Astrocyte (in vitro differentiated cells and primary cell): ENCODE data around the gene ASB8. TPM values are rescaled to one million over a fixed set of nuclear protein-coding genes. Genes with fewer than 3 reads are reported as not detected.

ENCODE experiments used
- DNase-seq: peaks from one replicate; pipeline ENCODE4 v3.0.0-alpha.2; 2010; ENCODE audit warnings: low read depth
- FAIRE-seq: peaks from 2 replicates; lab custom pipeline; 2011; peaks lifted over from hg19 to GRCh38; lab: Jason Lieb, UNC
- H2AFZ ChIP-seq: 2 replicates; pipeline ENCODE4 v1.6.0; 2012; ENCODE audit warnings: low read depth, low read length, inconsistent platforms
- H3K27ac ChIP-seq: 2 replicates; pipeline ENCODE4 v1.5.1; 2011; ENCODE audit warnings: low read depth, low read length, inconsistent platforms
- H3K27me3 ChIP-seq: 2 replicates; pipeline ENCODE4 v1.6.0; 2011; ENCODE audit warnings: low read length, inconsistent platforms; ENCODE audit not compliant: insufficient read depth
- H3K36me3 ChIP-seq: 2 replicates; pipeline ENCODE4 v1.5.1; 2011; ENCODE audit warnings: low read length, inconsistent platforms; ENCODE audit not compliant: insufficient read depth
- H3K4me1 ChIP-seq: 2 replicates; pipeline ENCODE4 v1.5.1; 2011; ENCODE audit warnings: low read length, inconsistent platforms; ENCODE audit not compliant: insufficient read depth
- H3K4me2 ChIP-seq: 2 replicates; pipeline ENCODE4 v1.6.0; 2012; ENCODE audit warnings: low read length, inconsistent platforms
- H3K4me3 ChIP-seq: 2 replicates; pipeline ENCODE4 v1.5.1; 2011; ENCODE audit warnings: low read depth, mild to moderate bottlenecking, low read length, inconsistent platforms; ENCODE audit not compliant: insufficient read depth
- H3K79me2 ChIP-seq: 2 replicates; pipeline ENCODE4 v1.6.0; 2012; ENCODE audit warnings: mild to moderate bottlenecking, low read length, inconsistent platforms; ENCODE audit not compliant: insufficient read depth
- H3K9ac ChIP-seq: 2 replicates; pipeline ENCODE4 v1.6.0; 2012; ENCODE audit warnings: mild to moderate bottlenecking, low read length, inconsistent platforms
- H3K9me3 ChIP-seq: 2 replicates; pipeline ENCODE4 v1.5.1; 2012; ENCODE audit warnings: low read depth, mild to moderate bottlenecking, low read length, inconsistent platforms; ENCODE audit not compliant: insufficient read depth
- H4K20me1 ChIP-seq: 2 replicates; pipeline ENCODE4 v1.6.0; 2012; ENCODE audit warnings: low read length, inconsistent platforms; ENCODE audit not compliant: insufficient read depth
- H3K27ac Mint-ChIP-seq: one replicate; pipeline ENCODE4 v1.8.0; 2021; ENCODE audit warnings: mild to moderate bottlenecking, mixed read lengths; ENCODE audit not compliant: unreplicated experiment
- H3K27me3 Mint-ChIP-seq: one replicate; pipeline ENCODE4 v1.8.0; 2021; ENCODE audit warnings: low read depth, mixed read lengths; ENCODE audit not compliant: unreplicated experiment
- H3K36me3 Mint-ChIP-seq: one replicate; pipeline ENCODE4 v1.8.0; 2021; ENCODE audit warnings: low read depth, mixed read lengths; ENCODE audit not compliant: unreplicated experiment
- H3K4me1 Mint-ChIP-seq: one replicate; pipeline ENCODE4 v1.8.0; 2021; ENCODE audit warnings: low read depth, mixed read lengths; ENCODE audit not compliant: unreplicated experiment
- H3K4me3 Mint-ChIP-seq: one replicate; pipeline ENCODE4 v1.8.0; 2021; ENCODE audit warnings: mild to moderate bottlenecking, moderate library complexity, mixed read lengths; ENCODE audit not compliant: unreplicated experiment
- H3K9me3 Mint-ChIP-seq: one replicate; pipeline ENCODE4 v1.8.0; 2021; ENCODE audit warnings: mild to moderate bottlenecking, mixed read lengths; ENCODE audit not compliant: unreplicated experiment
- CTCF ChIP-seq: IDR thresholded peaks from 2 replicates; pipeline ENCODE4 v1.5.1; 2011; ENCODE audit warnings: low read depth, mild to moderate bottlenecking, inconsistent platforms, low read length, moderate library complexity; ENCODE audit not compliant: insufficient read depth
- EZH2 ChIP-seq: IDR thresholded peaks from 2 replicates; pipeline ENCODE4 v1.6.1; 2012; ENCODE audit warnings: mild to moderate bottlenecking, low read length, inconsistent platforms; ENCODE audit not compliant: insufficient read depth
- total RNA-seq: library from RNA; stranded (reverse); gene quantifications from 2 replicates; pipeline ENCODE4 v1.2.1, GENCODE V29; 2021

The ASB8 gene
- total RNA-seq, 1 donor from 2014 or later: 29.9 TPM

DNA sequence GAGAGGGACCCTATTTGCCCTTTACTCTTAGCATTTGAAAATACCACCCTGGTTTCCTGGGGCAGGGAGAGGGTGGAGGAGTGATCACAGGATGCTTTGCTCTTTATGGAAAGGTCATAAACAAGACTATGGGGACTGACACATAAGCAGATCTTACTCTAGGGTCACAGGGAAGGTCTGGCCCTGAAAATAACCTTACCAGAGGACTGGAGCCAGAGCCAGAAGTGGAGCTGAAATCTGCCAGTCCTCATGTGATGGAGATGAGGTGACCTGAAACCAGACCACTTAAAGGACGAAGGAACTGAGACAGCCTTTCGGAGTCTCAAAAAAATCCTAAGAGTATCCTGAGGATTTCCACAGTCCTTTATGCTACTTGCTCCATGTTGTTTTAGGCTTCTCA lies 25.8 kb downstream of the ASB8 start:
- Mint-ChIP-seq H3K4me3 (no peak overlapping the region), H3K27ac (no peak overlapping the region), H3K27me3 (no peaks in the 10 kb centered on the region), H3K9me3 (no peaks in the 10 kb centered on the region), H3K4me1 (no peaks in the 10 kb centered on the region), H3K36me3 (peaks cover 45% of the 10 kb centered on the region)
- H3K36me3 ChIP-seq: peaks cover 53% of the 10 kb centered on the region
- H3K4me2 ChIP-seq: no peak overlapping the region
- no peaks in the 10 kb centered on the region for H3K27me3 ChIP-seq
- H2AFZ ChIP-seq: no peak overlapping the region
- TF ChIP-seq EZH2 (no peak), CTCF (no peak)
- H4K20me1 ChIP-seq: peaks cover 12% of the 10 kb centered on the region
- H3K79me2 ChIP-seq: no peaks in the 10 kb centered on the region
- no peaks in the 10 kb centered on the region for H3K9me3 ChIP-seq
- H3K9ac ChIP-seq: no peak overlapping the region
- no peak for FAIRE-seq
- no peak overlapping the region for H3K4me3 ChIP-seq
- no peak for DNase-seq
- H3K27ac ChIP-seq: no peak overlapping the region
- no peaks in the 10 kb centered on the region for H3K4me1 ChIP-seq

DNA sequence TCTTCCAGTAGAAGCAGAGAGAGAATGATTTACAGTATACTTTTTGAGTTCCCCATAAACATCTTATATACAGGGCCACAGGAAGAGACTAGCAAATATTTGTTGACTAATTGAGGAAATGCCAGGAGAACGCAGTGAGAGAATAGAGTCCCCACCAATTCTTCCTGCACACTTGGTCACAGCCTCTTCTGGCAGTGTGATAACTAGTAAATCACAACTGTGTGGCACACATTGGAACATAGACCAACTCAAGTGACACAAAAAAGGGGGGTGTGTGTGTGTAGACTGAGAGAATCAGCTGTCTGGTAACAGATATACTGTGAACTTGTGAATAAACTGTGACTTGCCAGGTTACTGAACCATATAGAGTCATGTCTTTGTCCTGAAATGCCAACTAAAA lies 27.9 kb downstream of the ASB8 start:
- Mint-ChIP-seq H3K27me3 (no peaks in the 10 kb centered on the region), H3K4me3 (no peak overlapping the region), H3K36me3 (peaks cover 36% of the 10 kb centered on the region), H3K9me3 (no peaks in the 10 kb centered on the region), H3K27ac (no peak overlapping the region), H3K4me1 (no peaks in the 10 kb centered on the region)
- Histone ChIP-seq H3K4me3 (no peak overlapping the region), H3K27me3 (no peaks in the 10 kb centered on the region), H3K27ac (no peak overlapping the region), H3K4me2 (no peak overlapping the region), H3K36me3 (peaks cover 49% of the 10 kb centered on the region), H3K4me1 (no peaks in the 10 kb centered on the region), H2AFZ (no peak overlapping the region), H3K9me3 (no peaks in the 10 kb centered on the region), H3K79me2 (no peaks in the 10 kb centered on the region), H4K20me1 (peaks cover 14% of the 10 kb centered on the region), H3K9ac (no peak overlapping the region)
- DNase-seq (no peak), FAIRE-seq (no peak)
- TF ChIP-seq CTCF (no peak), EZH2 (no peak)

DNA sequence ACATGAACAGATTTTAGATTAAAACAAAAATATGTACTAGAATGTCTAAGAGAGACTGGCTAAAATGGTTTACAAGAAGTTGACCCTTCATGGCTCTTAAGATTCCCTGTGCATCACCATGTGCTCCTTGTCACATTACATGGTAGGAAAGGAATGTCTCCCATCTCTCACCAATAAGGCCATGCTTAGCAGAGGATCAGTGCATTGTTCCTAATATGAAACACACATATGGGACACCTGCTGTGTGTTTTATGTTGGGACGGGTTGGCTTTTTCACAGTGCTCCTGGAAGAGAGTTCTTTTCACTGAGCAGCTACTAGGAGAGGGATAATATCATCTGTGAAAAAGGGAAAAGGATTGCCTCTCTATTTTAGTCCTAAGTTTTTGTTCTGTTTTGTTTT lies 28.5 kb downstream of the ASB8 start:
- no peak overlapping the region for H3K27ac Mint-ChIP-seq
- H3K27me3 Mint-ChIP-seq: no peaks in the 10 kb centered on the region
- FAIRE-seq: no peak
- Histone ChIP-seq H3K4me3 (no peak overlapping the region), H4K20me1 (peaks cover 14% of the 10 kb centered on the region), H3K36me3 (peaks cover 48% of the 10 kb centered on the region), H3K79me2 (no peaks in the 10 kb centered on the region), H3K9ac (no peak overlapping the region), H3K9me3 (no peaks in the 10 kb centered on the region), H2AFZ (no peak overlapping the region), H3K27ac (no peak overlapping the region), H3K4me1 (no peaks in the 10 kb centered on the region), H3K4me2 (no peak overlapping the region), H3K27me3 (no peaks in the 10 kb centered on the region)
- H3K4me3 Mint-ChIP-seq: no peak overlapping the region
- H3K4me1 Mint-ChIP-seq: no peaks in the 10 kb centered on the region
- TF ChIP-seq EZH2: no peak
- no peaks in the 10 kb centered on the region for H3K9me3 Mint-ChIP-seq
- DNase-seq: no peak
- H3K36me3 Mint-ChIP-seq: peaks cover 30% of the 10 kb centered on the region
